Measurements from ENCODE around the gene NDRG3.

GRCh38 chr20:36614781-36615557 lies 130.9 kb downstream of the NDRG3 start:
- TF ChIP-seq CTCF (IDR thresholded peaks at IDR 0.05; ENCODE audit: insufficient read depth, low read length, poor library complexity, severe bottlenecking) (no peak), EZH2phosphoT487 (conservative IDR thresholded peaks at IDR 0.05; ENCODE audit: low read length) (no peak)
